HG03571 (cell line): Measurements from ENCODE around the gene TEX44.
"Not testable (repeated sequence)": the region's sequence is repeated elsewhere in the genome, so short reads cannot be mapped to it uniquely, and the experiment has no call there.

Source experiments
- ATAC-seq: cut with Tn5 transposase; IDR thresholded peaks from one replicate; pipeline ENCODE4 v1.9.1; 2021; ENCODE audit not compliant: unreplicated experiment

TEX44 gene

GRCh38 chr2:231570915-231571314 is 21.7 kb upstream of the TEX44 start:
- ATAC-seq: not testable (repeated sequence)

- no peak for ATAC-seq
Observed at GRCh38 chr2:231571661-231572191, 20.9 kb upstream of the TEX44 start.

GRCh38 chr2:231573096-231573495 is 19.6 kb upstream of the TEX44 start:
- no peak for ATAC-seq

GRCh38 chr2:231573698-231574421 is 18.8 kb upstream of the TEX44 start:
- ATAC-seq: no peak

GRCh38 chr2:231575612-231576256 is 16.9 kb upstream of the TEX44 start:
- ATAC-seq: no peak

GRCh38 chr2:231576465-231576864 is 16.2 kb upstream of the TEX44 start:
- no peak for ATAC-seq

GRCh38 chr2:231578655-231579054 is 14.0 kb upstream of the TEX44 start:
- ATAC-seq: not testable (repeated sequence)

- no peak for ATAC-seq
Observed at GRCh38 chr2:231579560-231579959, 13.1 kb upstream of the TEX44 start.

GRCh38 chr2:231581328-231581727 is 11.3 kb upstream of the TEX44 start:
- ATAC-seq: no peak

GRCh38 chr2:231583982-231584381 is 8.7 kb upstream of the TEX44 start:
- no peak for ATAC-seq

GRCh38 chr2:231587744-231588143 is 4.9 kb upstream of the TEX44 start:
- ATAC-seq: not testable (repeated sequence)

- no peak for ATAC-seq
Observed at GRCh38 chr2:231589656-231590055, 3.0 kb upstream of the TEX44 start.

- no peak for ATAC-seq
Observed at GRCh38 chr2:231590614-231591013, 2.0 kb upstream of the TEX44 start.

GRCh38 chr2:231593666-231594065 is 1.0 kb downstream of the TEX44 start:
- ATAC-seq: no peak

- ATAC-seq: peak; percentile 81
Observed at GRCh38 chr2:231597014-231597611, 4.4 kb downstream of the TEX44 start.

GRCh38 chr2:231597627-231598026 is 5.0 kb downstream of the TEX44 start:
- ATAC-seq: no peak

GRCh38 chr2:231600619-231601355 is 8.1 kb downstream of the TEX44 start:
- no peak for ATAC-seq

- ATAC-seq: no peak
Observed at GRCh38 chr2:231601356-231602229, 8.9 kb downstream of the TEX44 start.

GRCh38 chr2:231602859-231603467 is 10.3 kb downstream of the TEX44 start:
- no peak for ATAC-seq
